ENCODE data around the gene ARFIP1.

Gene ARFIP1

GRCh38 chr4:152771741-152772533 is 7.8 kb upstream of the ARFIP1 start:
- Histone ChIP-seq H3K9ac (ENCODE audit: low read length) (no peak overlapping the region), H3K9me3 (ENCODE audit: control insufficient read depth, low read length) (no peaks in the 10 kb centered on the region), H3K4me3 (ENCODE audit: low read length) (no peak overlapping the region), H3K27me3 (ENCODE audit: control insufficient read depth, insufficient read depth, low read length) (no peaks in the 10 kb centered on the region), H3K36me3 (ENCODE audit: control insufficient read depth, insufficient read depth, low read length) (no peaks in the 10 kb centered on the region), H3K4me1 (ENCODE audit: control insufficient read depth, insufficient read depth, low read length) (no peaks in the 10 kb centered on the region)

- Histone ChIP-seq H3K9ac (ENCODE audit: low read length) (no peak overlapping the region), H3K9me3 (ENCODE audit: control insufficient read depth, low read length) (no peaks in the 10 kb centered on the region), H3K4me1 (ENCODE audit: control insufficient read depth, insufficient read depth, low read length) (no peaks in the 10 kb centered on the region), H3K36me3 (ENCODE audit: control insufficient read depth, insufficient read depth, low read length) (no peaks in the 10 kb centered on the region), H3K27me3 (ENCODE audit: control insufficient read depth, insufficient read depth, low read length) (no peaks in the 10 kb centered on the region), H3K4me3 (ENCODE audit: low read length) (no peak overlapping the region)
Observed at GRCh38 chr4:152773339-152773738, 6.4 kb upstream of the ARFIP1 start.

GRCh38 chr4:152773953-152774352 is 5.8 kb upstream of the ARFIP1 start:
- H3K4me1 ChIP-seq (ENCODE audit: control insufficient read depth, insufficient read depth, low read length), result no peaks in the 10 kb centered on the region
- no peaks in the 10 kb centered on the region for H3K27me3 ChIP-seq (ENCODE audit: control insufficient read depth, insufficient read depth, low read length)
- H3K4me3 ChIP-seq (ENCODE audit: low read length), result no peak overlapping the region
- H3K9me3 ChIP-seq (ENCODE audit: control insufficient read depth, low read length), result no peaks in the 10 kb centered on the region
- H3K9ac ChIP-seq (ENCODE audit: low read length), result no peak overlapping the region
- H3K36me3 ChIP-seq (ENCODE audit: control insufficient read depth, insufficient read depth, low read length), result no peaks in the 10 kb centered on the region

- no peak overlapping the region for H3K9ac ChIP-seq (ENCODE audit: low read length)
- no peaks in the 10 kb centered on the region for H3K27me3 ChIP-seq (ENCODE audit: control insufficient read depth, insufficient read depth, low read length)
- H3K4me1 ChIP-seq (ENCODE audit: control insufficient read depth, insufficient read depth, low read length), result no peaks in the 10 kb centered on the region
- H3K36me3 ChIP-seq (ENCODE audit: control insufficient read depth, insufficient read depth, low read length), result no peaks in the 10 kb centered on the region
- H3K9me3 ChIP-seq (ENCODE audit: control insufficient read depth, low read length), result no peaks in the 10 kb centered on the region
- H3K4me3 ChIP-seq (ENCODE audit: low read length), result no peak overlapping the region
Observed at GRCh38 chr4:152776352-152776751, 3.4 kb upstream of the ARFIP1 start.

GRCh38 chr4:152777488-152777887 is 2.3 kb upstream of the ARFIP1 start:
- no peaks in the 10 kb centered on the region for H3K36me3 ChIP-seq (ENCODE audit: control insufficient read depth, insufficient read depth, low read length)
- no peak overlapping the region for H3K9ac ChIP-seq (ENCODE audit: low read length)
- no peak overlapping the region for H3K4me3 ChIP-seq (ENCODE audit: low read length)
- H3K27me3 ChIP-seq (ENCODE audit: control insufficient read depth, insufficient read depth, low read length), result no peaks in the 10 kb centered on the region
- H3K4me1 ChIP-seq (ENCODE audit: control insufficient read depth, insufficient read depth, low read length), result no peaks in the 10 kb centered on the region
- no peaks in the 10 kb centered on the region for H3K9me3 ChIP-seq (ENCODE audit: control insufficient read depth, low read length)

GRCh38 chr4:152778656-152779512 is 870 bp upstream of the ARFIP1 start:
- H3K36me3 ChIP-seq (ENCODE audit: control insufficient read depth, insufficient read depth, low read length), result no peaks in the 10 kb centered on the region
- H3K4me1 ChIP-seq (ENCODE audit: control insufficient read depth, insufficient read depth, low read length), result peaks cover 11% of the 10 kb centered on the region
- H3K27me3 ChIP-seq (ENCODE audit: control insufficient read depth, insufficient read depth, low read length), result no peaks in the 10 kb centered on the region
- peak overlapping the region; percentile 78 for H3K9ac ChIP-seq (ENCODE audit: low read length)
- no peaks in the 10 kb centered on the region for H3K9me3 ChIP-seq (ENCODE audit: control insufficient read depth, low read length)
- peak overlapping the region; percentile 91 for H3K4me3 ChIP-seq (ENCODE audit: low read length)

- no peaks in the 10 kb centered on the region for H3K27me3 ChIP-seq (ENCODE audit: control insufficient read depth, insufficient read depth, low read length)
- no peaks in the 10 kb centered on the region for H3K36me3 ChIP-seq (ENCODE audit: control insufficient read depth, insufficient read depth, low read length)
- H3K4me1 ChIP-seq (ENCODE audit: control insufficient read depth, insufficient read depth, low read length), result peaks cover 11% of the 10 kb centered on the region
- peak overlapping the region; percentile 84 for H3K9ac ChIP-seq (ENCODE audit: low read length)
- peak overlapping the region; percentile 91 for H3K4me3 ChIP-seq (ENCODE audit: low read length)
- H3K9me3 ChIP-seq (ENCODE audit: control insufficient read depth, low read length), result no peaks in the 10 kb centered on the region
Observed at GRCh38 chr4:152780267-152780778, 569 bp downstream of the ARFIP1 start.

- Histone ChIP-seq H3K9me3 (ENCODE audit: control insufficient read depth, low read length) (no peaks in the 10 kb centered on the region), H3K4me1 (ENCODE audit: control insufficient read depth, insufficient read depth, low read length) (peaks cover 17% of the 10 kb centered on the region), H3K4me3 (ENCODE audit: low read length) (no peak overlapping the region), H3K27me3 (ENCODE audit: control insufficient read depth, insufficient read depth, low read length) (no peaks in the 10 kb centered on the region), H3K36me3 (ENCODE audit: control insufficient read depth, insufficient read depth, low read length) (no peaks in the 10 kb centered on the region), H3K9ac (ENCODE audit: low read length) (no peak overlapping the region)
Observed at GRCh38 chr4:152784490-152785350, 5.0 kb downstream of the ARFIP1 start.

- no peak overlapping the region for H3K9ac ChIP-seq (ENCODE audit: low read length)
- no peak overlapping the region for H3K4me3 ChIP-seq (ENCODE audit: low read length)
- H3K9me3 ChIP-seq (ENCODE audit: control insufficient read depth, low read length), result no peaks in the 10 kb centered on the region
- peaks cover 17% of the 10 kb centered on the region for H3K4me1 ChIP-seq (ENCODE audit: control insufficient read depth, insufficient read depth, low read length)
- H3K27me3 ChIP-seq (ENCODE audit: control insufficient read depth, insufficient read depth, low read length), result no peaks in the 10 kb centered on the region
- no peaks in the 10 kb centered on the region for H3K36me3 ChIP-seq (ENCODE audit: control insufficient read depth, insufficient read depth, low read length)
Observed at GRCh38 chr4:152785639-152786615, 6.2 kb downstream of the ARFIP1 start.

- Histone ChIP-seq H3K9ac (ENCODE audit: low read length) (no peak overlapping the region), H3K4me3 (ENCODE audit: low read length) (no peak overlapping the region), H3K4me1 (ENCODE audit: control insufficient read depth, insufficient read depth, low read length) (peaks cover 17% of the 10 kb centered on the region), H3K9me3 (ENCODE audit: control insufficient read depth, low read length) (no peaks in the 10 kb centered on the region), H3K36me3 (ENCODE audit: control insufficient read depth, insufficient read depth, low read length) (no peaks in the 10 kb centered on the region), H3K27me3 (ENCODE audit: control insufficient read depth, insufficient read depth, low read length) (no peaks in the 10 kb centered on the region)
Observed at GRCh38 chr4:152786627-152787026, 6.9 kb downstream of the ARFIP1 start.

GRCh38 chr4:152795891-152796290 is 16.1 kb downstream of the ARFIP1 start:
- Histone ChIP-seq H3K9me3 (ENCODE audit: control insufficient read depth, low read length) (no peaks in the 10 kb centered on the region), H3K27me3 (ENCODE audit: control insufficient read depth, insufficient read depth, low read length) (no peaks in the 10 kb centered on the region), H3K36me3 (ENCODE audit: control insufficient read depth, insufficient read depth, low read length) (no peaks in the 10 kb centered on the region), H3K4me3 (ENCODE audit: low read length) (no peak overlapping the region), H3K4me1 (ENCODE audit: control insufficient read depth, insufficient read depth, low read length) (no peaks in the 10 kb centered on the region), H3K9ac (ENCODE audit: low read length) (no peak overlapping the region)
